Suprapubic skin (tissue), 4 donors: ENCODE data around the gene TMEM255A.

ENCODE experiments used
- EP300 ChIP-seq: sonication (generic); formaldehyde crosslinking; IDR thresholded peaks from one replicate; pipeline ENCODE4 v1.6.1; 2017; ENCODE audit warnings: antibody characterized with exemption
- POLR2A ChIP-seq, 2 donors: fragments of 450-650 bp; IDR thresholded peaks; one replicate each; pipeline ENCODE4 v1.6.1; 2017; ENCODE audit warnings: antibody characterized with exemption in 2 of 2, mild to moderate bottlenecking in 2 of 2, moderate library complexity in 2 of 2
- POLR2AphosphoS5 ChIP-seq, 3 donors: sonication (generic); formaldehyde crosslinking; IDR thresholded peaks; one replicate each; pipeline ENCODE4 v1.6.1; 2017; ENCODE audit warnings: antibody characterized with exemption in 3 of 3
- TF ChIP-seq, protein P1 (sequence below), 2 donors: fragments of 200-600 bp in 1 of 2; fragments of 450-650 bp in 1 of 2; sonication (generic) in 1 of 2; IDR thresholded peaks; one replicate each; pipeline ENCODE4 v1.5.1; 2016 to 2019; ENCODE audit warnings: antibody characterized with exemption in 2 of 2, mild to moderate bottlenecking in 1 of 2, moderate library complexity in 1 of 2

DNA sequence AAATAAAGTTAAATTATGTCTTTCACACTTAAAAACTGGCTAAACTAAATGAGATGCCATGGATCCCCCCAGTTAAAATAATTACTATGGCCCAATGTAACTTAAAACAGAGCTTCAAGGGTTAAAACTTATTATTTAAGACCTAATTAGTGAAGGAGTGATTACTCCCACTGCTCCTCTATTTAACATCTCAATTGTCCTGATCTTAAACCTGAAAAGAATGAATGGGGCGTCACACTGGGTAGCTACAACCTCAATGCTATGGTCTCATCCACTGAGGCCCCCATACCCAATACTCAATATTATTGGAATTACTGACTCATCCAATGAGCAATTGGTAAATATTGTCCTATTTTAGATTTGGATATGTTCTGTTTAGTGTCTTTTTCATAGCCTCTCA is 21.1 kb upstream of the TMEM255A start:
- TF ChIP-seq, protein P1, sequence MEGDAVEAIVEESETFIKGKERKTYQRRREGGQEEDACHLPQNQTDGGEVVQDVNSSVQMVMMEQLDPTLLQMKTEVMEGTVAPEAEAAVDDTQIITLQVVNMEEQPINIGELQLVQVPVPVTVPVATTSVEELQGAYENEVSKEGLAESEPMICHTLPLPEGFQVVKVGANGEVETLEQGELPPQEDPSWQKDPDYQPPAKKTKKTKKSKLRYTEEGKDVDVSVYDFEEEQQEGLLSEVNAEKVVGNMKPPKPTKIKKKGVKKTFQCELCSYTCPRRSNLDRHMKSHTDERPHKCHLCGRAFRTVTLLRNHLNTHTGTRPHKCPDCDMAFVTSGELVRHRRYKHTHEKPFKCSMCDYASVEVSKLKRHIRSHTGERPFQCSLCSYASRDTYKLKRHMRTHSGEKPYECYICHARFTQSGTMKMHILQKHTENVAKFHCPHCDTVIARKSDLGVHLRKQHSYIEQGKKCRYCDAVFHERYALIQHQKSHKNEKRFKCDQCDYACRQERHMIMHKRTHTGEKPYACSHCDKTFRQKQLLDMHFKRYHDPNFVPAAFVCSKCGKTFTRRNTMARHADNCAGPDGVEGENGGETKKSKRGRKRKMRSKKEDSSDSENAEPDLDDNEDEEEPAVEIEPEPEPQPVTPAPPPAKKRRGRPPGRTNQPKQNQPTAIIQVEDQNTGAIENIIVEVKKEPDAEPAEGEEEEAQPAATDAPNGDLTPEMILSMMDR (IDR thresholded peaks at IDR 0.05): no peak
- no peak for TF ChIP-seq POLR2AphosphoS5 (IDR thresholded peaks at IDR 0.05)
- TF ChIP-seq EP300: no peak
- TF ChIP-seq POLR2A (IDR thresholded peaks at IDR 0.05): no peak
